Panc1 (cell line): ENCODE data around the gene CHAC1.

Experiments used
- CTCF ChIP-seq: fragments of 450-650 bp; IDR thresholded peaks from 2 replicates; pipeline ENCODE4 v1.5.1; 2017; ENCODE audit warnings: mild to moderate bottlenecking
- POLR2AphosphoS5 ChIP-seq: IDR thresholded peaks from 2 replicates; pipeline ENCODE4 v1.6.1; 2012; ENCODE audit warnings: mild to moderate bottlenecking, low read depth, low read length, moderate library complexity
- SIN3A ChIP-seq: IDR thresholded peaks from 2 replicates; pipeline ENCODE4 v1.6.1; 2012; ENCODE audit warnings: low read depth, mild to moderate bottlenecking, low read length, moderate library complexity, borderline replicate concordance; ENCODE audit not compliant: insufficient read depth
- TCF7L2 ChIP-seq: IDR thresholded peaks from 2 replicates; pipeline ENCODE4 v1.6.1; 2011; ENCODE audit warnings: mild to moderate bottlenecking, low read depth, low read length, inconsistent platforms
- TF ChIP-seq, protein P1 (sequence below), 2 experiments: IDR thresholded peaks; 2 replicates each; pipeline ENCODE4 v1.6.1; 2011 to 2012; ENCODE audit warnings: low read depth in 2 of 2, control low read depth in 1 of 2, low read length in 1 of 2, mild to moderate bottlenecking in 1 of 2, moderate library complexity in 1 of 2; ENCODE audit not compliant: insufficient read depth in 1 of 2

GRCh38 chr15:40991355-40991754 lies 38.1 kb downstream of the CHAC1 start:
- TF ChIP-seq CTCF: no peak
- TF ChIP-seq, protein P1, sequence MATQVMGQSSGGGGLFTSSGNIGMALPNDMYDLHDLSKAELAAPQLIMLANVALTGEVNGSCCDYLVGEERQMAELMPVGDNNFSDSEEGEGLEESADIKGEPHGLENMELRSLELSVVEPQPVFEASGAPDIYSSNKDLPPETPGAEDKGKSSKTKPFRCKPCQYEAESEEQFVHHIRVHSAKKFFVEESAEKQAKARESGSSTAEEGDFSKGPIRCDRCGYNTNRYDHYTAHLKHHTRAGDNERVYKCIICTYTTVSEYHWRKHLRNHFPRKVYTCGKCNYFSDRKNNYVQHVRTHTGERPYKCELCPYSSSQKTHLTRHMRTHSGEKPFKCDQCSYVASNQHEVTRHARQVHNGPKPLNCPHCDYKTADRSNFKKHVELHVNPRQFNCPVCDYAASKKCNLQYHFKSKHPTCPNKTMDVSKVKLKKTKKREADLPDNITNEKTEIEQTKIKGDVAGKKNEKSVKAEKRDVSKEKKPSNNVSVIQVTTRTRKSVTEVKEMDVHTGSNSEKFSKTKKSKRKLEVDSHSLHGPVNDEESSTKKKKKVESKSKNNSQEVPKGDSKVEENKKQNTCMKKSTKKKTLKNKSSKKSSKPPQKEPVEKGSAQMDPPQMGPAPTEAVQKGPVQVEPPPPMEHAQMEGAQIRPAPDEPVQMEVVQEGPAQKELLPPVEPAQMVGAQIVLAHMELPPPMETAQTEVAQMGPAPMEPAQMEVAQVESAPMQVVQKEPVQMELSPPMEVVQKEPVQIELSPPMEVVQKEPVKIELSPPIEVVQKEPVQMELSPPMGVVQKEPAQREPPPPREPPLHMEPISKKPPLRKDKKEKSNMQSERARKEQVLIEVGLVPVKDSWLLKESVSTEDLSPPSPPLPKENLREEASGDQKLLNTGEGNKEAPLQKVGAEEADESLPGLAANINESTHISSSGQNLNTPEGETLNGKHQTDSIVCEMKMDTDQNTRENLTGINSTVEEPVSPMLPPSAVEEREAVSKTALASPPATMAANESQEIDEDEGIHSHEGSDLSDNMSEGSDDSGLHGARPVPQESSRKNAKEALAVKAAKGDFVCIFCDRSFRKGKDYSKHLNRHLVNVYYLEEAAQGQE (IDR thresholded peaks at IDR 0.05; ENCODE audit: insufficient read depth in 1 of 2, low read depth in 2 of 2, low read length in 1 of 2): no peak
- TF ChIP-seq POLR2AphosphoS5: no peak
- TF ChIP-seq SIN3A: no peak
- TF ChIP-seq TCF7L2: no peak
